ENCODE results near the gene GPR149. TPM values are rescaled to one million over a fixed set of nuclear protein-coding genes. Genes with fewer than 3 reads are reported as not detected.
"Not testable (repeated sequence)": the region's sequence is repeated elsewhere in the genome, so short reads cannot be mapped to it uniquely, and the experiment has no call there.

The GPR149 gene
- total RNA-seq, 6 experiments from 2014 or later, result not detected

- TF ChIP-seq POLR2A (IDR thresholded peaks at IDR 0.05) (no peak), CTCF (IDR thresholded peaks at IDR 0.05) (no peak)
- Histone ChIP-seq H3K9me3 (no peaks in the 10 kb centered on the region), H3K27ac (no peak overlapping the region), H3K4me1 (no peaks in the 10 kb centered on the region), H3K36me3 (no peaks in the 10 kb centered on the region), H3K27me3 (no peaks in the 10 kb centered on the region), H3K4me3 (no peak overlapping the region)
- DNase-seq (no peak), ATAC-seq (no peak)
- intact Hi-C loops (cut with DNase I), result no loop called here
- 45% methylated on average over 2 of the region's 2 CpGs for WGBS (ENCODE audit: insufficient coverage, low coverage, low lambda C conversion rate, missing lambda C conversion rate)
Observed at GRCh38 chr3:154458560-154458959, 28.6 kb upstream of the GPR149 start.

- intact Hi-C loops (cut with DNase I); H3K4me1 ChIP-seq; H3K4me3 ChIP-seq; DNase-seq; H3K27ac ChIP-seq; H3K27me3 ChIP-seq; H3K9me3 ChIP-seq; ATAC-seq; H3K36me3 ChIP-seq: not testable (repeated sequence)
- 43% methylated on average over 1 of the region's 12 CpGs for WGBS (ENCODE audit: insufficient coverage, low coverage, low lambda C conversion rate, missing lambda C conversion rate)
Observed at GRCh38 chr3:154439081-154439480, 9.1 kb upstream of the GPR149 start.

- WGBS (ENCODE audit: insufficient coverage, low coverage, low lambda C conversion rate, missing lambda C conversion rate), result 50% methylated on average over 2 of the region's 2 CpGs
- no peak for DNase-seq
- TF ChIP-seq POLR2A (IDR thresholded peaks at IDR 0.05), result no peak
- no peak for TF ChIP-seq CTCF (IDR thresholded peaks at IDR 0.05)
- Histone ChIP-seq H3K27me3 (peaks cover 0 to 12% of the 10 kb centered on the region in 2 donors), H3K4me1 (no peaks in the 10 kb centered on the region), H3K4me3 (no peak overlapping the region), H3K36me3 (no peaks in the 10 kb centered on the region), H3K27ac (no peak overlapping the region), H3K9me3 (no peaks in the 10 kb centered on the region)
- intact Hi-C loops (cut with DNase I), result no loop called here
- no peak for ATAC-seq
Observed at GRCh38 chr3:154431043-154431442, 1.1 kb upstream of the GPR149 start.

- Histone ChIP-seq H3K27me3 (peaks cover 0 to 12% of the 10 kb centered on the region in 2 donors), H3K4me1 (no peaks in the 10 kb centered on the region), H3K36me3 (no peaks in the 10 kb centered on the region), H3K27ac (no peak overlapping the region), H3K9me3 (no peaks in the 10 kb centered on the region), H3K4me3 (no peak overlapping the region)
- TF ChIP-seq POLR2A (IDR thresholded peaks at IDR 0.05) (no peak), CTCF (IDR thresholded peaks at IDR 0.05) (no peak)
- peak in 1 of 3 donors; percentile 51 for DNase-seq
- peak in 2 of 4 donors; percentile 30 to 33 for ATAC-seq
- 1% methylated on average over 20 of the region's 59 CpGs for WGBS (ENCODE audit: insufficient coverage, low coverage, low lambda C conversion rate, missing lambda C conversion rate)
- intact Hi-C loops (cut with DNase I), result no loop called here
Observed at GRCh38 chr3:154428286-154429206, 1.4 kb downstream of the GPR149 start.

GRCh38 chr3:154427685-154428285 lies 2.2 kb downstream of the GPR149 start:
- ATAC-seq (no peak), DNase-seq (no peak)
- Histone ChIP-seq H3K27me3 (peaks cover 0 to 12% of the 10 kb centered on the region in 2 donors), H3K36me3 (no peaks in the 10 kb centered on the region), H3K4me1 (no peaks in the 10 kb centered on the region), H3K4me3 (no peak overlapping the region), H3K27ac (no peak overlapping the region), H3K9me3 (no peaks in the 10 kb centered on the region)
- WGBS (ENCODE audit: insufficient coverage, low coverage, low lambda C conversion rate, missing lambda C conversion rate), result 4% methylated on average over 12 of the region's 29 CpGs
- TF ChIP-seq CTCF (IDR thresholded peaks at IDR 0.05) (no peak), POLR2A (IDR thresholded peaks at IDR 0.05) (no peak)
- intact Hi-C loops (cut with DNase I), result no loop called here
